ENCODE measurements around the gene NPFFR2. TPM values are rescaled to one million over a fixed set of nuclear protein-coding genes. Genes with fewer than 3 reads are reported as not detected.

NPFFR2 gene
- polyA plus RNA-seq, 3 donors, result not detected

GRCh38 chr4:72073816-72074215, 42.0 kb downstream of the NPFFR2 start:
- H3K36me3 ChIP-seq (replicated peaks in 1 of 2; ENCODE audit: control insufficient read depth in 1 of 2, insufficient read depth in 2 of 2, low read length in 2 of 2), result no peaks in the 10 kb centered on the region
- H3K4me3 ChIP-seq (replicated peaks in 1 of 3; ENCODE audit: low read depth in 2 of 3, low read length in 3 of 3), result no peak overlapping the region
- no peaks in the 10 kb centered on the region for H3K4me1 ChIP-seq (ENCODE audit: control insufficient read depth in 1 of 2, insufficient read depth in 2 of 2, low read length in 2 of 2)
- no peak for DNase-seq
- no peaks in the 10 kb centered on the region for H3K79me2 ChIP-seq (ENCODE audit: insufficient read depth, low read length)
- H3K27ac Mint-ChIP-seq, result no peak overlapping the region
- no peaks in the 10 kb centered on the region for H3K4me1 Mint-ChIP-seq
- peaks cover 0 to 9% of the 10 kb centered on the region in 2 donors for H3K9me3 ChIP-seq (replicated peaks in 1 of 2; ENCODE audit: control insufficient read depth in 1 of 2, insufficient read depth in 1 of 2, low read length in 2 of 2)
- no peaks in the 10 kb centered on the region for H4K20me1 ChIP-seq (ENCODE audit: insufficient read depth, low read length)
- no peak overlapping the region for H3K4me3 Mint-ChIP-seq
- no peak overlapping the region for H3K9ac ChIP-seq (ENCODE audit: insufficient read depth, low read length, poor library complexity, severe bottlenecking)
- H3K27me3 ChIP-seq (ENCODE audit: control insufficient read depth in 2 of 2, insufficient read depth in 2 of 2, low read length in 2 of 2), result no peaks in the 10 kb centered on the region
- no peak overlapping the region for H3K27ac ChIP-seq (ENCODE audit: low read depth in 1 of 2, low read length in 2 of 2)
- intact Hi-C loops (cut with micrococcal nuclease), result no loop called here
- H3K27me3 Mint-ChIP-seq (ENCODE audit: low read depth in 3 of 3), result no peaks in the 10 kb centered on the region
- H3K9me3 Mint-ChIP-seq, result no peaks in the 10 kb centered on the region
- H2AFZ ChIP-seq (ENCODE audit: insufficient read depth, low read depth, low read length, poor library complexity, severe bottlenecking), result no peak overlapping the region
- TF ChIP-seq, protein P1, sequence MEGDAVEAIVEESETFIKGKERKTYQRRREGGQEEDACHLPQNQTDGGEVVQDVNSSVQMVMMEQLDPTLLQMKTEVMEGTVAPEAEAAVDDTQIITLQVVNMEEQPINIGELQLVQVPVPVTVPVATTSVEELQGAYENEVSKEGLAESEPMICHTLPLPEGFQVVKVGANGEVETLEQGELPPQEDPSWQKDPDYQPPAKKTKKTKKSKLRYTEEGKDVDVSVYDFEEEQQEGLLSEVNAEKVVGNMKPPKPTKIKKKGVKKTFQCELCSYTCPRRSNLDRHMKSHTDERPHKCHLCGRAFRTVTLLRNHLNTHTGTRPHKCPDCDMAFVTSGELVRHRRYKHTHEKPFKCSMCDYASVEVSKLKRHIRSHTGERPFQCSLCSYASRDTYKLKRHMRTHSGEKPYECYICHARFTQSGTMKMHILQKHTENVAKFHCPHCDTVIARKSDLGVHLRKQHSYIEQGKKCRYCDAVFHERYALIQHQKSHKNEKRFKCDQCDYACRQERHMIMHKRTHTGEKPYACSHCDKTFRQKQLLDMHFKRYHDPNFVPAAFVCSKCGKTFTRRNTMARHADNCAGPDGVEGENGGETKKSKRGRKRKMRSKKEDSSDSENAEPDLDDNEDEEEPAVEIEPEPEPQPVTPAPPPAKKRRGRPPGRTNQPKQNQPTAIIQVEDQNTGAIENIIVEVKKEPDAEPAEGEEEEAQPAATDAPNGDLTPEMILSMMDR (IDR thresholded peaks at IDR 0.05), result no peak
- H3K4me2 ChIP-seq (replicated peaks; ENCODE audit: extremely low read depth, low read length, poor library complexity, severe bottlenecking), result no peak overlapping the region
- H3K36me3 Mint-ChIP-seq, result no peaks in the 10 kb centered on the region

DNA sequence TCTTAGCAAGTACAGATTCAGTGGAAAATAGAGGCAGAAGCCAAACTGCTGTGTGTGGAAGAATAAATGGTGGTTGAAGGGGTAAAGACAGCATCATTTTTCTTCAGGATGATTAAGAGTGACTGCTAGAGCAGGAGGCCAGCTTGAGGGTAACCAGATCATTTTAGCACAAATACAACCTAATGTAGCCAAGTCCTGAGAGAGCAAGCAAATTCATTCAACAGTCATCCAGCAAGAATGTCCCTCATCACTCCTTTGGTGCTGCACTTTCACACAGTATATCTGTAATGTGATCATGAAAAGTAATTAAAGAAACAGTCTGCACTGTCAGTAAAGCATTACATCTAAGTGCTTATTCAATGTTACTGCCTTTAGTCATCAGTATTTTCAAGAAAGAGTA, 44.8 kb downstream of the NPFFR2 start:
- no peaks in the 10 kb centered on the region for H3K79me2 ChIP-seq (ENCODE audit: insufficient read depth, low read length)
- Mint-ChIP-seq H3K4me3 (no peak overlapping the region), H3K27me3 (ENCODE audit: low read depth in 3 of 3) (no peaks in the 10 kb centered on the region), H3K9me3 (peaks cover 0 to 3% (median 0%) of the 10 kb centered on the region in 7 donors), H3K4me1 (no peaks in the 10 kb centered on the region), H3K36me3 (no peaks in the 10 kb centered on the region), H3K27ac (no peak overlapping the region)
- DNase-seq, result no peak
- no peak overlapping the region for H3K4me3 ChIP-seq (replicated peaks in 1 of 3; ENCODE audit: low read depth in 2 of 3, low read length in 3 of 3)
- no peaks in the 10 kb centered on the region for H3K36me3 ChIP-seq (replicated peaks in 1 of 2; ENCODE audit: control insufficient read depth in 1 of 2, insufficient read depth in 2 of 2, low read length in 2 of 2)
- no peak overlapping the region for H3K9ac ChIP-seq (ENCODE audit: insufficient read depth, low read length, poor library complexity, severe bottlenecking)
- no peaks in the 10 kb centered on the region for H4K20me1 ChIP-seq (ENCODE audit: insufficient read depth, low read length)
- peaks cover 0 to 4% of the 10 kb centered on the region in 2 donors for H3K9me3 ChIP-seq (replicated peaks in 1 of 2; ENCODE audit: control insufficient read depth in 1 of 2, insufficient read depth in 1 of 2, low read length in 2 of 2)
- H3K27ac ChIP-seq (ENCODE audit: low read depth in 1 of 2, low read length in 2 of 2), result no peak overlapping the region
- TF ChIP-seq, protein P1 (IDR thresholded peaks at IDR 0.05), result no peak
- H3K27me3 ChIP-seq (ENCODE audit: control insufficient read depth in 2 of 2, insufficient read depth in 2 of 2, low read length in 2 of 2), result no peaks in the 10 kb centered on the region
- intact Hi-C loops (cut with micrococcal nuclease), result no loop called here
- no peaks in the 10 kb centered on the region for H3K4me1 ChIP-seq (ENCODE audit: control insufficient read depth in 1 of 2, insufficient read depth in 2 of 2, low read length in 2 of 2)
- H3K4me2 ChIP-seq (replicated peaks; ENCODE audit: extremely low read depth, low read length, poor library complexity, severe bottlenecking), result no peak overlapping the region
- H2AFZ ChIP-seq (ENCODE audit: insufficient read depth, low read depth, low read length, poor library complexity, severe bottlenecking), result no peak overlapping the region

All from CD14-positive monocyte (primary cell).